OCI-LY1 (cell line): Measurements from ENCODE around the gene CISH.

Experiments used
- EZH2 ChIP-seq: fragments of 200-600 bp; sonication (generic), shearing (Covaris generic); IDR thresholded peaks from 2 replicates; pipeline ENCODE4 v1.8.0; 2017; ENCODE audit warnings: borderline replicate concordance, mixed run types, mild to moderate bottlenecking, antibody characterized with exemption, low read length, moderate library complexity, mixed read lengths
- TF ChIP-seq, protein P1 (sequence below): fragments of 200-600 bp; sonication (generic), shearing (Covaris generic); IDR thresholded peaks from 2 replicates; pipeline ENCODE4 v1.5.1; 2017; ENCODE audit warnings: mild to moderate bottlenecking, antibody characterized with exemption, low read length, moderate library complexity, mixed read lengths

DNA sequence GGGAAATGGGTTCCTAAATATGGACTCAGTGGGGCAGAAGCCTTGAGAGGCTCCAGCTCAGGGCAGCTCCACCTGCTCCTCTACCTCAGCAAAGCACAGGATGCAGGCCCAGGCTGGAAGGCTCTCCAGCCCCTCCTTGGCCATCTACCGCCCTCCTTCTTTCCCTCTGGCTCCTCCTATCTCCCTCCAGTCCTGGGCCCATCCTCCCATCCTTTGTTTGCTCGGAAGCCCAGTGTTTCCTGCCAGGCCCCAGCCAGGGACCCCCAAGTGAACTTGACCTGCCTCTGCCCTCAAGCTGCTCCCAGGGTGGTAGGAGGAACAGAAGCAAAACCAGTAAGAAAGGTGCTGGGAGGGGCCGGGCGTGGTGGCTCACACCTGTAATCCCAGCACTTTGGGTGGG lies 25.4 kb upstream of the CISH start:
- TF ChIP-seq, protein P1, sequence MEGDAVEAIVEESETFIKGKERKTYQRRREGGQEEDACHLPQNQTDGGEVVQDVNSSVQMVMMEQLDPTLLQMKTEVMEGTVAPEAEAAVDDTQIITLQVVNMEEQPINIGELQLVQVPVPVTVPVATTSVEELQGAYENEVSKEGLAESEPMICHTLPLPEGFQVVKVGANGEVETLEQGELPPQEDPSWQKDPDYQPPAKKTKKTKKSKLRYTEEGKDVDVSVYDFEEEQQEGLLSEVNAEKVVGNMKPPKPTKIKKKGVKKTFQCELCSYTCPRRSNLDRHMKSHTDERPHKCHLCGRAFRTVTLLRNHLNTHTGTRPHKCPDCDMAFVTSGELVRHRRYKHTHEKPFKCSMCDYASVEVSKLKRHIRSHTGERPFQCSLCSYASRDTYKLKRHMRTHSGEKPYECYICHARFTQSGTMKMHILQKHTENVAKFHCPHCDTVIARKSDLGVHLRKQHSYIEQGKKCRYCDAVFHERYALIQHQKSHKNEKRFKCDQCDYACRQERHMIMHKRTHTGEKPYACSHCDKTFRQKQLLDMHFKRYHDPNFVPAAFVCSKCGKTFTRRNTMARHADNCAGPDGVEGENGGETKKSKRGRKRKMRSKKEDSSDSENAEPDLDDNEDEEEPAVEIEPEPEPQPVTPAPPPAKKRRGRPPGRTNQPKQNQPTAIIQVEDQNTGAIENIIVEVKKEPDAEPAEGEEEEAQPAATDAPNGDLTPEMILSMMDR = no peak
- no peak for TF ChIP-seq EZH2
